K562 (cell line): ENCODE data around the gene ZDHHC22. TPM values are rescaled to one million over a fixed set of nuclear protein-coding genes. Genes with fewer than 3 reads are reported as not detected.

ENCODE experiments used
- ATAC-seq: fragments of 200-7000 bp; cut with Tn5 transposase; 3 replicates; pipeline ENCODE4 v1.9.1; 2020; ENCODE audit warnings: moderate library complexity
- BruUV-seq: library from RNA; stranded (reverse); fragments of 400-500 nt; replicated peaks from 2 replicates; lab custom pipeline; 2021; lab: Mats Ljungman, UMichigan
- CTCF ChIA-PET: fragments of 300-600 bp; formaldehyde crosslinking; extraction: SDS; loops from one replicate; lab custom pipeline; 2021; ENCODE audit warnings: low intra/inter-chr PET ratio; lab: Yijun Ruan, JAX
- POLR2A ChIA-PET: fragments of 300-600, 350-650 bp; sonication (Branson Sonifier 250); formaldehyde crosslinking; extraction: SDS; loops from one replicate; lab custom pipeline; 2021; ENCODE audit warnings: antibody characterized with exemption, inconsistent platforms; lab: Yijun Ruan, JAX
- DNase-seq, 4 experiments: peaks; one replicate each; pipeline versions ENCODE4 v3.0.0 to v3.0.0-alpha.2; 2011 to 2018; ENCODE audit warnings: low spot score in 3 of 4, mixed read lengths in 3 of 4; ENCODE audit errors: extremely low read depth in 1 of 4
- FAIRE-seq: peaks from 2 replicates; lab custom pipeline; 2011; peaks lifted over from hg19 to GRCh38; lab: Jason Lieb, UNC
- H2AFZ ChIP-seq: 2 replicates; pipeline ENCODE4 v1.6.0; 2011; ENCODE audit warnings: low read depth, low read length, control low read depth, inconsistent platforms
- H3K27ac ChIP-seq: fragments of 200-600 bp; 3 replicates; pipeline ENCODE4 v1.8.0; 2011; ENCODE audit warnings: low read depth, mild to moderate bottlenecking, control low read depth, inconsistent platforms, low read length, moderate library complexity, mixed read lengths; ENCODE audit errors: extremely low read depth
- H3K27me3 ChIP-seq, 2 experiments: fragments of 300-600 bp in 1 of 2; 2 replicates in 1 of 2; 3 replicates in 1 of 2; pipeline versions ENCODE4 v1.6.0 to v1.8.0; 2011; ENCODE audit warnings: inconsistent platforms in 2 of 2, low read length in 2 of 2, mild to moderate bottlenecking in 1 of 2, mixed read lengths in 1 of 2, moderate library complexity in 1 of 2; ENCODE audit not compliant: control insufficient read depth in 2 of 2, insufficient read depth in 2 of 2
- H3K36me3 ChIP-seq: fragments of 300-600 bp; 3 replicates; pipeline ENCODE4 v1.8.0; 2011; ENCODE audit warnings: mild to moderate bottlenecking, low read length, inconsistent platforms; ENCODE audit not compliant: control insufficient read depth, insufficient read depth
- H3K4me1 ChIP-seq, 2 experiments: fragments of 200-600 bp in 1 of 2; replicated peaks in 1 of 2; 2 replicates in 1 of 2; 3 replicates in 1 of 2; pipeline versions ENCODE4 v1.5.1 to v1.8.0; 2011; ENCODE audit warnings: inconsistent platforms in 2 of 2, low read length in 2 of 2, mild to moderate bottlenecking in 1 of 2, mixed read lengths in 1 of 2, moderate library complexity in 1 of 2; ENCODE audit not compliant: control insufficient read depth in 2 of 2, insufficient read depth in 2 of 2
- H3K4me2 ChIP-seq: 2 replicates; pipeline ENCODE4 v1.6.1; 2011; ENCODE audit warnings: low read length, control low read depth, inconsistent platforms, mixed read lengths; ENCODE audit not compliant: insufficient read depth
- H3K4me3 ChIP-seq: fragments of 200-600 bp; sonication (generic), shearing (Covaris generic); 2 replicates; pipeline ENCODE4 v1.5.1; 2016; ENCODE audit warnings: control low read depth, inconsistent platforms
- H3K79me2 ChIP-seq: fragments of 200-600 bp; 3 replicates; pipeline ENCODE4 v1.8.0; 2011; ENCODE audit warnings: low read length, inconsistent platforms; ENCODE audit not compliant: control insufficient read depth, insufficient read depth
- H3K9ac ChIP-seq, 2 experiments: 2 replicates each; pipeline versions ENCODE4 v1.6.0 to v1.6.1; 2011; ENCODE audit warnings: low read depth in 2 of 2, low read length in 2 of 2, control low read depth in 1 of 2, inconsistent platforms in 1 of 2, mild to moderate bottlenecking in 1 of 2, mixed read lengths in 1 of 2; ENCODE audit not compliant: insufficient read depth in 1 of 2
- H3K9me1 ChIP-seq: one replicate; pipeline ENCODE4 v1.6.0; 2011; ENCODE audit warnings: inconsistent platforms, mild to moderate bottlenecking, low read length, moderate library complexity; ENCODE audit not compliant: control insufficient read depth, insufficient read depth
- H3K9me3 ChIP-seq: replicated peaks from 2 replicates; pipeline ENCODE4 v1.5.1; 2011; ENCODE audit warnings: low read depth, low read length, inconsistent platforms; ENCODE audit not compliant: control insufficient read depth, insufficient read depth
- H4K20me1 ChIP-seq: replicated peaks from 2 replicates; pipeline ENCODE4 v1.6.1; 2011; ENCODE audit warnings: low read length, inconsistent platforms, mixed read lengths; ENCODE audit not compliant: control insufficient read depth, insufficient read depth
- BMI1 ChIP-seq: fragments of 150-350 bp; IDR thresholded peaks from 2 replicates; pipeline ENCODE4 v1.6.1; 2014; ENCODE audit warnings: low read length
- CCNT2 ChIP-seq: IDR thresholded peaks from 2 replicates; pipeline ENCODE4 v1.6.1; 2011; ENCODE audit warnings: borderline replicate concordance, low read depth, mild to moderate bottlenecking, moderate library complexity, mixed read lengths, low read length; ENCODE audit not compliant: insufficient read length; ENCODE audit errors: extremely low read depth
- FOXA1 ChIP-seq: fragments of 450-650 bp; IDR thresholded peaks from 2 replicates; pipeline ENCODE4 v1.6.1; 2016; ENCODE audit warnings: mild to moderate bottlenecking, borderline replicate concordance
- ILF3 ChIP-seq: fragments of 450-650 bp; IDR thresholded peaks from 2 replicates; pipeline ENCODE4 v1.6.1; 2018; ENCODE audit warnings: antibody characterized with exemption, mild to moderate bottlenecking, moderate library complexity, borderline replicate concordance
- MCM3 ChIP-seq: fragments of 450-650 bp; IDR thresholded peaks from 2 replicates; pipeline ENCODE4 v1.6.1; 2016
- MED1 ChIP-seq: sonication (generic); formaldehyde crosslinking; IDR thresholded peaks from 2 replicates; pipeline ENCODE4 v1.8.1; 2023; ENCODE audit warnings: missing genetic modification reagents, borderline replicate concordance
- U2AF1 ChIP-seq: fragments of 200-400 bp; formaldehyde crosslinking; optimal IDR thresholded peaks from 2 replicates; pipeline ENCODE3; 2017; ENCODE audit warnings: mild to moderate bottlenecking, low read depth, low read length, moderate library complexity
- ZBTB12 ChIP-seq: fragments of 250-450 bp; sonication (Bioruptor Pico); IDR thresholded peaks from 2 replicates; pipeline ENCODE4 v1.4.0; 2020
- ZNF408 ChIP-seq: fragments of 250-450 bp; sonication (Bioruptor Pico); IDR thresholded peaks from 2 replicates; pipeline ENCODE4 v1.4.0; 2020; ENCODE audit warnings: low read depth, mild to moderate bottlenecking, moderate library complexity
- ZNF584 ChIP-seq: fragments of 200-800 bp; sonication (Bioruptor generic); IDR thresholded peaks from 2 replicates; pipeline ENCODE4 v1.6.1; 2016; ENCODE audit warnings: low read depth, mild to moderate bottlenecking, missing genetic modification characterization, missing compliant biosample characterization
- WGBS: fragments of 100-300 bp; shearing (Covaris generic); methylation state at CpG from one replicate; pipeline ENCODE4 v1.1.6; 2016; ENCODE audit warnings: low coverage, mixed read lengths; ENCODE audit not compliant: insufficient coverage; ENCODE audit errors: missing lambda C conversion rate; 5-methylcytosine and 5-hydroxymethylcytosine counted together
- in situ Hi-C: fragments of 300-500 bp; cut with MboI; formaldehyde crosslinking; loops from 4 replicates; pipeline ENCODE4 v1.15.0; 2018; ENCODE audit warnings: inconsistent platforms, mixed read lengths
- intact Hi-C: fragments of 100-400 bp; cut with micrococcal nuclease; formaldehyde crosslinking; loops from 2 replicates; pipeline ENCODE4 v1.14.2; 2022
- polyA plus RNA-seq, 8 experiments: library from polyadenylated mRNA; depleted of rRNA in 4 of 8; stranded (reverse) in 5 of 8; unstranded in 3 of 8; fragments of >200 nt; fragmentation: Nextera tagmentation in 2 of 8; fragmentation: Illumina TruSeq in 1 of 8; extraction: Ambion mirVana in 2 of 8; extraction: Trizol in 1 of 8; gene quantifications; 2 replicates each; pipeline versions ENCODE4 v1.2.1 to v1.2.3, GENCODE V29; 2011 to 2014; ENCODE audit warnings: inconsistent platforms in 1 of 8, missing spikeins in 1 of 8
- total RNA-seq, 7 experiments: library from RNA; depleted of rRNA in 6 of 7; stranded (reverse); fragments of >200 nt in 6 of 7; fragmentation: Illumina TruSeq in 2 of 7; extraction: Trizol in 2 of 7; gene quantifications; 2 replicates each; pipeline versions ENCODE4 v1.2.1 to v1.2.3, GENCODE V29; 2011 to 2021; ENCODE audit warnings: low replicate concordance in 1 of 7

The ZDHHC22 gene
- total and polyA plus RNA-seq, 9 of the 15 experiments (the other 6 are each of a cell fraction or from before 2014, with no cell fraction given) = not detected

DNA sequence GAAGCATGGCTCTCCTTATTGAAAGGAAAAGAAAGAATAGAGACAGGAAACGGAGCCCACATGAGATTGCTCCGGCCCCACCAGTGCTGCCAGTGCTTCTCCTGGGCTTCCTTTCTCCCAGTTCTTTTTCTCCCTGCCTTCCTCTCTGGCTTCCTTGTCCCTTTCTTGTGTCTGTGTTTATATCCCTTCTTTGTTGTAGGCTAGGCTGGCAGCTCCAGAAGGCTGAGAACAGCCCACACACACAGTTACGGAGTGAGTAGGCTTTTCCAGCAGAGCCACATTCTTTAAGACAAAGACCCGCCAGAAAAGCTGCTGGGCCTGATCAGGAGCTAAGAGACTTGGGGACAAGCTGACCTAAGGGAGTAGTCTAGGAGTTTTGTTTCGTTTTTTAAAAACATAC lies 30.6 kb downstream of the ZDHHC22 start:
- H3K9me3 ChIP-seq = no peaks in the 10 kb centered on the region
- no peak overlapping the region for H3K4me3 ChIP-seq
- intact Hi-C loops = no loop called here
- BruUV-seq = no TSS peak
- 86% methylated on average over 5 of the region's 5 CpGs for WGBS
- no peaks in the 10 kb centered on the region for H3K4me1 ChIP-seq
- H3K9me1 ChIP-seq = no peaks in the 10 kb centered on the region
- DNase-seq (no peak), ATAC-seq (no peak), FAIRE-seq (no peak)
- no peaks in the 10 kb centered on the region for H3K27me3 ChIP-seq
- CTCF ChIA-PET = no interaction called here
- H3K27ac ChIP-seq = no peak overlapping the region
- no peak overlapping the region for H3K9ac ChIP-seq
- H4K20me1 ChIP-seq = no peaks in the 10 kb centered on the region
- no peak overlapping the region for H3K4me2 ChIP-seq
- TF ChIP-seq ZBTB12 (CRISPR knock-in tag) (no peak), FOXA1 (no peak), ZNF408 (CRISPR knock-in tag) (no peak), CCNT2 (no peak), BMI1 (no peak), ILF3 (no peak), U2AF1 (no peak), MCM3 (no peak), MED1 (no peak), ZNF584 (CRISPR knock-in tag) (no peak)
- POLR2A ChIA-PET = interaction anchor here (1.3 kb wide), 1 partner anchor 13 kb away, joined by 3 read pairs; no protein-coding TSS in a partner anchor
- peaks cover 73% of the 10 kb centered on the region; the same call in 1 of the 3 replicates for H3K36me3 ChIP-seq
- in situ Hi-C loops = no loop called here
- no peaks in the 10 kb centered on the region for H3K79me2 ChIP-seq
- no peak overlapping the region for H2AFZ ChIP-seq
